ENCODE results near the gene TBC1D22A.

TBC1D22A gene

GRCh38 chr22:47021371-47022074, 259.1 kb downstream of the TBC1D22A start:
- peak; percentile 11 for DNase-seq

- DNase-seq: no peak
Measured at GRCh38 chr22:47022075-47022473, 259.6 kb downstream of the TBC1D22A start.

GRCh38 chr22:47022475-47022874, 260.0 kb downstream of the TBC1D22A start:
- DNase-seq: no peak

DNA sequence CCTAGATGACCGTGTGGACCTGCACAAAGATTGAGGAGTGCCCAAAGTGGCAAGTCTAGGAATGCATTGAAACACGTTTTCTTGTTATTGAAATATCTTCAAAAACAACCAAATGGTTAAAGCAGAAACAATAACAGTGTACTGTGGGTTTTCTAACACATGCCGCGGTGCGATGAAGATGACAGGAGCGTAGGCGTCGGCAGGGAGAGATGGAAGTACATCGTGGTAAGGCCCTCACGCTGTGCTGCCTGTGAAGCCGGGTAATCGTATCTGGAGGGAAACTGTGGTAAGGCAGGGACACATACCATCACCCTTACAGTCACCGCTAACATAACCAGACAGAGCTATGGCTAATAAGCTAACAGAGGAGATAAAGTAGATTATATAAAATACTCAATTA, 261.4 kb downstream of the TBC1D22A start:
- no peak for DNase-seq

- DNase-seq: peak; percentile 4
Measured at GRCh38 chr22:47027766-47028165, 265.3 kb downstream of the TBC1D22A start.

- DNase-seq: peak; percentile 12
Measured at GRCh38 chr22:47029244-47030074, 267.0 kb downstream of the TBC1D22A start.

DNA sequence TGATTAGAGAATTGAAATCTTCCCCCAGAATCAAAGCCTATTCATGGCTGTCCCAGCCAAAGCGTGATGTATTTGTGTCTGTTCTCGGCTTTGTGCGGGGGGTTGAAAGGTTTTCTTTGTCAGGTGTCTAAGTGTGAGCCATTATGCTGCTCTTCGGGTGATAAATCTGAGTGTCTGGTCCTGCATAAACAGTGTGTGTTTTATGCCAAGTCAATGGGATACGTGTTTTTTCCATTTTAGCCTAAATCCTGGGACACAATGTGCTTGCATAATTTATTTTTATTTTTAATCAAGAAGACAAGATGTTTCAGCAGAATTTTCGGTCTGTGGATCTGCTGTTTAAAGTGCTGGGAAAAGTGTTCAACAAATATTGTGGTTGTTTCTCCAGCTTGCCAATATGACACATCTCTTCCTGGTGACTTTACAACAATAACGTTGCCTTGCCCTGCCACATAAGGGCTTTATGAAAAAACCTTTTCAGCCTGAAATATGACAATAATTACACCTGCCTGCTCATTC, 267.8 kb downstream of the TBC1D22A start:
- DNase-seq: no peak

GRCh38 chr22:47030881-47031627, 268.6 kb downstream of the TBC1D22A start:
- DNase-seq: no peak

GRCh38 chr22:47031628-47031915, 269.1 kb downstream of the TBC1D22A start:
- DNase-seq: no peak

- no peak for DNase-seq
Measured at GRCh38 chr22:47032091-47032943, 269.9 kb downstream of the TBC1D22A start.

GRCh38 chr22:47032956-47033647, 270.7 kb downstream of the TBC1D22A start:
- DNase-seq: no peak

DNA sequence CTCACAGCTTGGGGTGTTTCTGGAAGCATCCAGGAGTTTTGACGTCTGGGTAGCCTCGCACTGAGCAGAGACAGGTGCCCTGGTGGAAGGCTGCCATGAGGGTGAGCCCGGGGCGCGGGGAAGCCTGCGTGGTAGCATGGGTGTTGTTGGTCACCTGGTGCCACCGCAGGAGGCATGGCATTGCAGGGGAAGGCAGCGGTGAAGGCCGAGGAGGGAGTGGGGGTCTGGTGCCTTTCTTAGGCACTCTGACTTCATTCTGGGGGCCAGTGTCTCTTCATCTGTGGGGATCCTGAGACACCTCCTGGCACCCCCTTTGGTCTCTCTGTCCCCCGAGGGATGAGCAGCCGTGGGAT, 271.2 kb downstream of the TBC1D22A start:
- no peak for DNase-seq

- no peak for DNase-seq
Measured at GRCh38 chr22:47034076-47034808, 271.8 kb downstream of the TBC1D22A start.

- DNase-seq: no peak
Measured at GRCh38 chr22:47034905-47035419, 272.5 kb downstream of the TBC1D22A start.

DNA sequence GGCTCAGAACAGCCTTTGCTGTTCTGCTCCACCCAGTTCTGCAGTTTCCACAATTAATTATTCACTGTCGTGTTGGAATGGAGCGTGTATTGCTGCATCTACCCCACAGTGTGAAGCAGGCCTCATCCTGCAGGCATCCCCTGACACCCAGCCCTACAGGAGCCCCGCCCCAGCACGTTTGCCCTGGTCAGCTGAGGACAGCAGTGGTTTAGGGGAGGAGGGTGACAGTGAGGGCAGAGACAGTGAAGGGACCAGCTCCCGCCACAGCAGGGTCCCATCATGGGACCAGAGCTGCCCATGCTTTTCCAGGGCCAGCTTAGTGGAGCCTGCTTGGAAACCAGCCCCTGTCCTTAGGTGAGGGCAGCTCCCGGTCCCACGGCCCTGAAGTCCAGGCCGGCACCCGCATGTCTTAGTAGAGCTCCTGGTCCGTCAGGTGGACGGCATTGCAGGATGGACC, 273.0 kb downstream of the TBC1D22A start:
- DNase-seq: no peak

DNA sequence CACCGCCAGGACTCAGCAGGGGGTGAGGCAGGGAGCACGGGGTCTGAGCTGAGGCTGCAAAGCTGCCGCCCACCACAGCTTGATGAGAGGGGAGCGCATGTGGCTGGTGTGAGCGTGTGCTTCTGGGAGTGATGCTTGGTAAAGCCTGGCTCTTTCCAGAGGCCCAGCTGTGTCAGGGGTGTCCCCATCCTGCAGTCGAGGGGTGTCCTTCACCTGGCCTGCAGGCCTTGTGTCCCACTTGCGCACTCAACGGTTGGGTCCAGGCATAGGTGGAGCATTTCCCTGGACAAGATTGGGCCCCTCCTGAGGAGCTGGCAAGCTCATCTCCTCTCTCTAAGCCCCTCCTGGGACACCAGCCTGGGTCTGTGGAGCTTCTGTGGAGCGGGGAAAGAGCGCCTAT, 273.9 kb downstream of the TBC1D22A start:
- DNase-seq: no peak

DNA sequence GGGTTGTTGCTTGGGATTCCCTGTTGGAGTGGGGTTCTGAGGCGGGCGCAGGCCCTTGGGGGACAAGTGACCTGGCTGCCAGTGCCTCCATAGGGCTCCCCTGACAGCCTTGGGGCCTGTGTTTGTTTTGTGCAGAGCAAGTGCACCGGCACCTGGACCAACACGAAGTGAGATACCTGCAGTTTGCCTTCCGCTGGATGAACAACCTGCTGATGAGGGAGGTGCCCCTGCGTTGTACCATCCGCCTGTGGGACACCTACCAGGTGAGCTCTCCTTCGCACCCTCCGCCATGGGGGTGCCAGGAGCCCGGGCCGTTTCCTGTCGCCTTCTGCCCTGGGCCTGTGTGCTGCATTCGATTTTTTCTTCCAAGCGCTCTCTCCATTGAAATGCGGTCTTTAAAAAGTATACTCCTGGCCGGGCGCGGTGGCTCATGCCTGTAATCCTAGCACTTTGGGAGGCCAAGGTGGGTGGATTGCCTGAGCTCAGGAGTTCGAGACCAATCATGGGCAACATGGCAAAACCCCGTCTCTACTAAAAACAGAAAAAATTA, 274.6 kb downstream of the TBC1D22A start:
- no peak for DNase-seq

- DNase-seq: no peak
Measured at GRCh38 chr22:47038206-47038835, 275.9 kb downstream of the TBC1D22A start.

DNA sequence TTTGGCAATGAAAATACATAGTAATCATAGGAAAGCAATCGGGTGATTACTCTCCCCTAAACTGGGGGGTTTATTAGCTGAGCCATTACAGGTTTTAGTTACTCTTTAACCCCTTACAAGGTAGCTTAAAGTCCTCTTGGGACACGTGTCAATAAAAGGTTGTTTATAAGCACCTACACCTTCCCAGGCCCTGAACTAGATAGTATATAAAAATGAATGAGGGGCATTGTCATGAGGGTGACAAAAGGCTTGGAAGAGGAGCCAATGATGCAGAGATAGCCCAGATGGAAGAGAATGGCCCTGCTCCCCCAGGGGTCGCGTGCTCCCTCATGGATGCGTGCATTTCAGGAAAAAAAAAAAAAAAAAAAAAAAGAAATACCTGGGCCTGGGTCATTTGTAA, 276.9 kb downstream of the TBC1D22A start:
- DNase-seq: no peak
